ENCODE results near the gene XRCC5. TPM values are rescaled to one million over a fixed set of nuclear protein-coding genes. Genes with fewer than 3 reads are reported as not detected.
A peak's percentile ranks its signal among the peaks of the same experiment; 100 is the strongest.

XRCC5 gene
- total RNA-seq, 1 donor from 2014 or later = 524 TPM

DNA sequence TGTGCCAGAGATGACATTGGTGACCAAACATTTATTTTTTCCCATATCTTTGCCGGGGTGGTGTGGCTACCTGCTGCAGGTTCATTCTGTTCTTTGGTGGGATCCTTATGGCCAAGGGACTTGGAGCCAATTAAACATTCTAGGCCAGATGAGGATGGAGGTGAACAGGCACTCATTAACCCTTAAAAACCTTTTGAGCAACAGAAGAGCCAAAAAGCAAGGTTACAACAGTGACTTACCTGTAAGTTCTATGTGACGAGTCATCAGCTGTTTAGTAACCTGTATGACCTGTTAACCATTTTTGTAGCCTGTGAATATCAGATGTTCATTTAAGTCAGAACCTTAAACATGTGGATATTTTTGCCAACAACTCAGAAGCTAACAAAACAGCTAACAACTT is 105.6 kb downstream of the XRCC5 start:
- no peak overlapping the region for H3K4me3 Mint-ChIP-seq
- no peaks in the 10 kb centered on the region for H3K9me3 Mint-ChIP-seq
- no peak for DNase-seq (ENCODE audit: low read depth, low spot score)
- no peaks in the 10 kb centered on the region for H3K27me3 Mint-ChIP-seq (ENCODE audit: low read depth)
- H3K27ac Mint-ChIP-seq (ENCODE audit: unreplicated experiment) = no peak overlapping the region
- peaks cover 17% of the 10 kb centered on the region for H3K4me1 Mint-ChIP-seq
- TF ChIP-seq, protein P1, sequence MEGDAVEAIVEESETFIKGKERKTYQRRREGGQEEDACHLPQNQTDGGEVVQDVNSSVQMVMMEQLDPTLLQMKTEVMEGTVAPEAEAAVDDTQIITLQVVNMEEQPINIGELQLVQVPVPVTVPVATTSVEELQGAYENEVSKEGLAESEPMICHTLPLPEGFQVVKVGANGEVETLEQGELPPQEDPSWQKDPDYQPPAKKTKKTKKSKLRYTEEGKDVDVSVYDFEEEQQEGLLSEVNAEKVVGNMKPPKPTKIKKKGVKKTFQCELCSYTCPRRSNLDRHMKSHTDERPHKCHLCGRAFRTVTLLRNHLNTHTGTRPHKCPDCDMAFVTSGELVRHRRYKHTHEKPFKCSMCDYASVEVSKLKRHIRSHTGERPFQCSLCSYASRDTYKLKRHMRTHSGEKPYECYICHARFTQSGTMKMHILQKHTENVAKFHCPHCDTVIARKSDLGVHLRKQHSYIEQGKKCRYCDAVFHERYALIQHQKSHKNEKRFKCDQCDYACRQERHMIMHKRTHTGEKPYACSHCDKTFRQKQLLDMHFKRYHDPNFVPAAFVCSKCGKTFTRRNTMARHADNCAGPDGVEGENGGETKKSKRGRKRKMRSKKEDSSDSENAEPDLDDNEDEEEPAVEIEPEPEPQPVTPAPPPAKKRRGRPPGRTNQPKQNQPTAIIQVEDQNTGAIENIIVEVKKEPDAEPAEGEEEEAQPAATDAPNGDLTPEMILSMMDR (conservative IDR thresholded peaks at IDR 0.05) = no peak
- no peaks in the 10 kb centered on the region for H3K36me3 Mint-ChIP-seq (ENCODE audit: low read depth)

DNA sequence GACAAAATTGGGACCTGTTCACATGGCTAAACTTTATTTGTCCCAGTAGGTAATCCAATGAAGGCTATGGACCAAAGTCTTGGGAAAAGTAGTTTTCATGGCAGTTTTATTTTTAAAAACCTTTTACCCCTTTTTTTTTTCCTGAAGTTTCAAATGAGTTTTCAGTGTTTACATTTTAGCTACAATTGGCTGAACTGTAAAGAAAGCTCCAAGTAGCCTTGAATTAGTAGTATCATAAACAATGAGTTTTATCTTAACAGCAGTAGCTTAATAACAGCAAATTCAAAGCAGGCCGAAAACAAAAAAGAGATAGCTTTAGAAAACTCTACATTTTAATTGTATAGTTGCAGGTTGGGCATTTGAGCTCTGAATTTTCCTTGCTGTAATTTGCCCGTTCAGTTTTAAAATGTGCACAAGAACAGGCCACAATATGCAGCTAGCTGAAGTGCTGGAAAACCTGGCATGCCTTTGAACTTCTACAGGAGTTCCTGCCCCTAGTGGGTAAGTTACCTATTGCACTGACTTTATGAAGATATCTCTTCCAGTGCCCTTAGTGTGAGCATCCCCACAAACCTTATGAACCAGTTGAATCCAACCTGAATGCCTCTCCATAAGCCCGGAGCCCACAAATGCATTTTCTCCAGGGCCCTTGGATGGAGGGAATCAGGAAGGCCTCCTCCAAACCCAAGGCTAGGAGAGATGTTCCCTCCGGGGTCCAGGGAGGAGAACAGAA is 106.7 kb downstream of the XRCC5 start:
- H3K4me1 Mint-ChIP-seq = peaks cover 14% of the 10 kb centered on the region
- TF ChIP-seq, protein P1 (conservative IDR thresholded peaks at IDR 0.05) = peak; percentile 55

DNA sequence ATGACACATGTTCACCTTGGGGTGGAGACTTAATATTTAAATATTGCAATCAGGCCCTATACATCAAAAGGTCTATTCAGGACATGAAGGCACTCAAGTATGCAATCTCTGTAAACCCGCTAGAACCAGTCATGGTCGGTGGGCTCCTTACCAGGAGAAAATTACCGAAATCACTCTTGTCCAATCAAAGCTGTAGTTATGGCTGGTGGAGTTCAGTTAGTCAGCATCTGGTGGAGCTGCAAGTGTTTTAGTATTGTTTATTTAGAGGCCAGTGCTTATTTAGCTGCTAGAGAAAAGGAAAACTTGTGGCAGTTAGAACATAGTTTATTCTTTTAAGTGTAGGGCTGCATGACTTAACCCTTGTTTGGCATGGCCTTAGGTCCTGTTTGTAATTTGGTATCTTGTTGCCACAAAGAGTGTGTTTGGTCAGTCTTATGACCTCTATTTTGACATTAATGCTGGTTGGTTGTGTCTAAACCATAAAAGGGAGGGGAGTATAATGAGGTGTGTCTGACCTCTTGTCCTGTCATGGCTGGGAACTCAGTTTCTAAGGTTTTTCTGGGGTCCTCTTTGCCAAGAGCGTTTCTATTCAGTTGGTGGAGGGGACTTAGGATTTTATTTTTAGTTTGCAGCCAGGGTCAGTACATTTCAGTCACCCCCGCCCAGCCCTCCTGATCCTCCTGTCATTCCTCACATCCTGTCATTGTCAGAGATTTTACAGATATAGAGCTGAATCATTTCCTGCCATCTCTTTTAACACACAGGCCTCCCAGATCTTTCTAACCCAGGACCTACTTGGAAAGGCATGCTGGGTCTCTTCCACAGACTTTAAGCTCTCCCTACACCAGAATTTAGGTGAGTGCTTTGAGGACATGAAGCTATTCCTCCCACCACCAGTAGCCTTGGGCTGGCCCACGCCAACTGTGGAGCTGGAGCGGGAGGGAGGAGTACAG is 108.1 kb downstream of the XRCC5 start:
- TF ChIP-seq, protein P1 (conservative IDR thresholded peaks at IDR 0.05) = no peak
- Mint-ChIP-seq H3K27me3 (ENCODE audit: low read depth) (no peaks in the 10 kb centered on the region), H3K9me3 (no peaks in the 10 kb centered on the region), H3K4me3 (no peak overlapping the region), H3K36me3 (ENCODE audit: low read depth) (peaks cover 5% of the 10 kb centered on the region), H3K4me1 (peaks cover 16% of the 10 kb centered on the region), H3K27ac (ENCODE audit: unreplicated experiment) (peak overlapping the region; percentile 38)
- no peak for DNase-seq (ENCODE audit: low read depth, low spot score)

More for the DNA sequence above, 106.7 kb downstream of the XRCC5 start:
- Mint-ChIP-seq H3K27ac (ENCODE audit: unreplicated experiment) (no peak overlapping the region), H3K36me3 (ENCODE audit: low read depth) (peaks cover 5% of the 10 kb centered on the region), H3K4me3 (no peak overlapping the region), H3K9me3 (no peaks in the 10 kb centered on the region), H3K27me3 (ENCODE audit: low read depth) (no peaks in the 10 kb centered on the region)
- no peak for DNase-seq (ENCODE audit: low read depth, low spot score)

DNA sequence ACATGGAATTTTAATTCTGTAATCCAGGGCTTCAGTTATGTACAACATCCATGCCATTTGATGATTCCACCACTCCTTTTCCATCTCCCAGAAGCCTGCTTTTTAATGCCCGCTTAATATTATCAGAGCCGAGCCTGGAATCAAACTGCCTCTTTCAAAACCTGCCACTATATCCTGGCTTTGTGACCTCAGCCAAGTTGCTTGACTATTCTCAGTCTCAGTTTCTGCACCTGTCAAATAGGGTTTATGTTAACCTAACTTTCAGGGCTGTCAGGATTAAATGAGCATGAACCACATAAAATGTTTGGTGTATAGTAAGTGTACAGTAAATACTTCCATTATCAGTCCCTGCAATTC is 108.7 kb downstream of the XRCC5 start:
- H3K4me3 Mint-ChIP-seq = no peak overlapping the region
- H3K4me1 Mint-ChIP-seq = peaks cover 16% of the 10 kb centered on the region
- H3K27ac Mint-ChIP-seq (ENCODE audit: unreplicated experiment) = no peak overlapping the region
- no peaks in the 10 kb centered on the region for H3K27me3 Mint-ChIP-seq (ENCODE audit: low read depth)
- H3K9me3 Mint-ChIP-seq = no peaks in the 10 kb centered on the region
- peaks cover 5% of the 10 kb centered on the region for H3K36me3 Mint-ChIP-seq (ENCODE audit: low read depth)
- TF ChIP-seq, protein P1 (conservative IDR thresholded peaks at IDR 0.05) = no peak
- DNase-seq (ENCODE audit: low read depth, low spot score) = no peak

DNA sequence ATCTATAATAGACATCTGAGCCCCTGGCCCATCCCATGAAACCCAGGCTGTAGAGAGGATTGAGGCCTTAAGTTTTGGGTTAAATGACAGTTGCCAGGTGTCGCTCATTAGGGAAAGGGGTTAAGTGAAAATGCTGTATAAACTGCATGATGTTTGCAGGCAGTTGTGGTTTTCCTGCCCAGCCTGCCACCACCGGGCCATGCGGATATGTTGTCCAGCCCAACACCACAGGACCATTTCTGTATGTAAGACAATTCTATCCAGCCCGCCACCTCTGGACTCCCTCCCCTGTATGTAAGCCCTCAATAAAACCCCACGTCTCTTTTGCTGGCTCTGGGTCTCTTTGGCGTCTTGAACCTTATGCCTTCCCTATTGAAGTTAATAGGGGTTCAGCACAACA is 110.7 kb downstream of the XRCC5 start:
- no peaks in the 10 kb centered on the region for H3K9me3 Mint-ChIP-seq
- TF ChIP-seq, protein P1 (conservative IDR thresholded peaks at IDR 0.05) = no peak
- H3K27me3 Mint-ChIP-seq (ENCODE audit: low read depth) = no peaks in the 10 kb centered on the region
- peaks cover 16% of the 10 kb centered on the region for H3K4me1 Mint-ChIP-seq
- no peak overlapping the region for H3K4me3 Mint-ChIP-seq
- peaks cover 5% of the 10 kb centered on the region for H3K36me3 Mint-ChIP-seq (ENCODE audit: low read depth)
- DNase-seq (ENCODE audit: low read depth, low spot score) = no peak
- H3K27ac Mint-ChIP-seq (ENCODE audit: unreplicated experiment) = no peak overlapping the region
